Thyroid gland (tissue), 4 donors: Measurements from ENCODE around the gene DPP6. TPM values are rescaled to one million over a fixed set of nuclear protein-coding genes. Genes with fewer than 3 reads are reported as not detected.

Source experiments
- DNase-seq, 2 donors: peaks; one replicate each; pipeline ENCODE4 v3.0.0-alpha.2; 2019
- H3K27ac ChIP-seq, 3 donors: fragments of 200-600 bp; sonication (generic); 1 replicate in 2 of 3; 2 replicates in 1 of 3; pipeline ENCODE4 v1.5.1; 2016 to 2019; ENCODE audit warnings: mild to moderate bottlenecking in 1 of 3, moderate library complexity in 1 of 3
- H3K27me3 ChIP-seq: fragments of 200-600 bp; sonication (generic); one replicate; pipeline ENCODE4 v1.5.1; 2019
- H3K36me3 ChIP-seq, 2 donors: fragments of 200-600 bp; sonication (generic); one replicate each; pipeline ENCODE4 v1.5.1; 2016 to 2019
- H3K4me1 ChIP-seq, 2 donors: fragments of 200-600 bp; sonication (generic); one replicate each; pipeline ENCODE4 v1.5.1; 2017 to 2019
- H3K4me3 ChIP-seq, 3 donors: fragments of 200-600 bp; sonication (generic); replicated peaks in 1 of 3; 1 replicate in 2 of 3; 2 replicates in 1 of 3; pipeline ENCODE4 v1.5.1; 2016; ENCODE audit warnings: mild to moderate bottlenecking in 1 of 3
- H3K9me3 ChIP-seq: fragments of 200-600 bp; sonication (generic); one replicate; pipeline ENCODE4 v1.5.1; 2017
- CTCF ChIP-seq, 6 experiments: fragments of 200-600 bp in 3 of 6; fragments of 450-650 bp in 3 of 6; sonication (generic) in 3 of 6; IDR thresholded peaks; one replicate each; pipeline ENCODE4 v1.5.1; 2016 to 2019; ENCODE audit warnings: antibody characterized with exemption in 6 of 6, mild to moderate bottlenecking in 2 of 6, inconsistent platforms in 1 of 6, moderate library complexity in 1 of 6
- POLR2A ChIP-seq, 2 donors: fragments of 450-650 bp; IDR thresholded peaks; one replicate each; pipeline ENCODE4 v1.6.1; 2017; ENCODE audit warnings: antibody characterized with exemption in 2 of 2, mild to moderate bottlenecking in 2 of 2, moderate library complexity in 1 of 2
- WGBS, 2 donors: methylation state at CpG; one replicate each; pipeline ENCODE4 v1.1.5; 2017; 5-methylcytosine and 5-hydroxymethylcytosine counted together
- intact Hi-C: fragments of 100-400 bp; cut with DNase I; formaldehyde crosslinking; loops from one replicate; pipeline ENCODE4 v1.15.1; 2023
- total RNA-seq, 4 donors: library from RNA; depleted of rRNA; stranded (reverse); fragments of >200 nt; gene quantifications; one replicate each; pipeline ENCODE4 v1.2.3, GENCODE V29; 2016

The DPP6 gene
- total RNA-seq, 4 donors from 2014 or later, result 50.7 to 97.7 (median 68.9) TPM

GRCh38 chr7:154861589-154861988, 809.4 kb downstream of the DPP6 start:
- Histone ChIP-seq H3K27me3 (no peaks in the 10 kb centered on the region), H3K4me1 (no peaks in the 10 kb centered on the region), H3K27ac (no peak overlapping the region), H3K4me3 (no peak overlapping the region), H3K9me3 (no peaks in the 10 kb centered on the region), H3K36me3 (no peaks in the 10 kb centered on the region)
- intact Hi-C loops, result no loop called here
- 84 to 86% methylated on average over 5 of the region's 5 CpGs for WGBS, 2 donors
- TF ChIP-seq CTCF (IDR thresholded peaks at IDR 0.05) (no peak), POLR2A (IDR thresholded peaks at IDR 0.05) (no peak)
- no peak for DNase-seq

- no peak overlapping the region for H3K27ac ChIP-seq
- no peak overlapping the region for H3K4me3 ChIP-seq
- H3K9me3 ChIP-seq, result no peaks in the 10 kb centered on the region
- H3K36me3 ChIP-seq, result no peaks in the 10 kb centered on the region
- H3K27me3 ChIP-seq, result no peaks in the 10 kb centered on the region
- intact Hi-C loops, result no loop called here
- peak; percentile 48 to 49 for DNase-seq
- no peaks in the 10 kb centered on the region for H3K4me1 ChIP-seq
- no peak for TF ChIP-seq POLR2A (IDR thresholded peaks at IDR 0.05)
- WGBS, 2 donors, result 34 to 36% methylated on average over 10 to 16 of the region's 16 CpGs
Measured at GRCh38 chr7:154862153-154862791, 810.1 kb downstream of the DPP6 start.

DNA sequence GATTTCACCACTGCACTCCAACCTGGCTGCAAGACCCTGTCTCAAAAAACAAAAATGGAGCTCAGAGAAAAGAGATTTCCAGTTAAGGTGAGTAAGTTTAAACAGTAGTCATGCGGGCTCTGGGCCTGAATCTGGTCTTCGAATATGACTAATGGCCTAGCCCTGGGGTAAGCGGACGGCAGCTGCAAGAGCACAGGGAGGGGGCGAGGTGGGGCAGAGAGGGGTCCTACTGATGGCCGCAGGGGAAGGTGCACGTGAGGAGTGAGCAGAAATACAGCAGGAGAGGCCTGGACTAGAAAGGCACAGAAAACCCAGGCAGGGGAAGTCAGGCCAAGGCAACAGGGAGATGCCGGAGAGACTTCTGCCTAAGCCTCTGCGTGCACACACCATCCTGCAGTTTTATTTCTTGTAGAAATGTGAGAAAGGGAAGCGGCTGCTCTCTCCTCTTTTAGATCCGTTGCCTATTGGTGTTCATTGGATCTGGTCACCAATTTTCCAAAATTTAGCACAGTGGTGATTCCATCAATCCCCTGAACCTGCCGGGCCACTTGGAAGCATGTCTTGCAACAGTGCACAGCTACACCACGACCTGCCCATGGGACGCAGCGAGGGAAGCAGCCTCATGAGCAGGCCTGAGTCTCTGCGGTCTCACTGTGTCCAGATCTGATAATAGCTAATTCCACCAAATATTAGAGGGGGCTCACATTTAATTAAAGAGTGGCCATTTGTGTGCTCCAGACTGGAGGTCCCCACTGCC, 811.7 kb downstream of the DPP6 start:
- H3K36me3 ChIP-seq, result no peaks in the 10 kb centered on the region
- intact Hi-C loops, result no loop called here
- no peaks in the 10 kb centered on the region for H3K9me3 ChIP-seq
- no peak overlapping the region for H3K4me3 ChIP-seq
- TF ChIP-seq POLR2A (IDR thresholded peaks at IDR 0.05) (no peak), CTCF (IDR thresholded peaks at IDR 0.05) (no peak)
- no peak for DNase-seq
- WGBS, 2 donors, result 82 to 87% methylated on average over 16 of the region's 16 CpGs
- no peaks in the 10 kb centered on the region for H3K4me1 ChIP-seq
- H3K27me3 ChIP-seq, result no peaks in the 10 kb centered on the region
- no peak overlapping the region for H3K27ac ChIP-seq

DNA sequence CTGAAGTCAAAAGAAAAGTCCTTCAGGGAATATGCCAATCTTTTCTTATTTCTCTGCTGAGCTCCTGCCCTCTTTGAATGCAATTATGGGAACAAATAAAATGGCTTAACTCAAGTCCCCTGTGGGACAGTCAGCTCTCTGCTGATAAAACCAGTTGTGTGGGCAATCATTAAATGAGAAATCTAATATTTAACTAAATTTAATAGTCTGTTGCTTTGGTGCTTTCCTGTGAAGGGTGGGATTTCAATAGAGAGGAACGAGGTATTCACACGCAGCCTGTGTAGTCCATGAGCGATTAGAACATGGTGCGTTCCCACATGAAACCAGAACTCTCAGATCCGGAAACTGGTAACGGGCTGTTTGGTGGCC, 812.3 kb downstream of the DPP6 start:
- Histone ChIP-seq H3K27me3 (no peaks in the 10 kb centered on the region), H3K4me3 (no peak overlapping the region), H3K27ac (no peak overlapping the region), H3K9me3 (no peaks in the 10 kb centered on the region), H3K4me1 (no peaks in the 10 kb centered on the region), H3K36me3 (no peaks in the 10 kb centered on the region)
- intact Hi-C loops, result no loop called here
- DNase-seq, result no peak
- TF ChIP-seq CTCF (IDR thresholded peaks at IDR 0.05) (no peak), POLR2A (IDR thresholded peaks at IDR 0.05) (no peak)
- WGBS, 2 donors, result 91 to 94% methylated on average over 6 of the region's 6 CpGs

GRCh38 chr7:154865984-154866685, 813.9 kb downstream of the DPP6 start:
- no peak for TF ChIP-seq POLR2A (IDR thresholded peaks at IDR 0.05)
- no peaks in the 10 kb centered on the region for H3K4me1 ChIP-seq
- H3K9me3 ChIP-seq, result no peaks in the 10 kb centered on the region
- DNase-seq, result no peak
- H3K27me3 ChIP-seq, result no peaks in the 10 kb centered on the region
- WGBS, 2 donors, result 89 to 95% methylated on average over 10 to 14 of the region's 14 CpGs
- H3K27ac ChIP-seq, result no peak overlapping the region
- intact Hi-C loops, result no loop called here
- no peaks in the 10 kb centered on the region for H3K36me3 ChIP-seq
- no peak overlapping the region for H3K4me3 ChIP-seq

DNA sequence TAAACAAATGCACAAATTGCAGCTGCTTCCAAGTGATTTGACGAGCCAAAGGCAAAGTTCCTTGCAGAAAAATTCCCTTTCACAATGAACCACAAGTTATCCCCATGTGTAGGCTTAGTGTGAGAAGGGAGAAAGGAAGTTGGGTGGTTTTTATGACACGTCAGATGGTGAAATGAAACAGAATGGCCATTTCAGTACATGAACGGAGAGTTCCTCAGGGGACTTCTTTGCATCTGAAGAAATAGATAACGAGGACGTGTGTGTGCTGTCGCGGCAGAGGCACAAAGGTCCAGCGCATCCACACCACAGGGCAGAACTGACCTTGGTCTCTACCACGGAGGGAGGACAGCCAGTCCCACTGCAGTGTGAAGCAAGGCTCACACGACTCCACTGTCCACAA, 814.9 kb downstream of the DPP6 start:
- WGBS, 2 donors, result 77 to 80% methylated on average over 10 of the region's 10 CpGs
- Histone ChIP-seq H3K9me3 (no peaks in the 10 kb centered on the region), H3K4me3 (no peak overlapping the region), H3K27ac (no peak overlapping the region), H3K27me3 (no peaks in the 10 kb centered on the region), H3K36me3 (no peaks in the 10 kb centered on the region), H3K4me1 (no peaks in the 10 kb centered on the region)
- TF ChIP-seq CTCF (IDR thresholded peaks at IDR 0.05), result no peak
- no peak for TF ChIP-seq POLR2A (IDR thresholded peaks at IDR 0.05)
- intact Hi-C loops, result no loop called here
- DNase-seq, result no peak
